Lower lobe of right lung (tissue), 2 donors: ENCODE measurements around the gene OGT. TPM values are rescaled to one million over a fixed set of nuclear protein-coding genes. Genes with fewer than 3 reads are reported as not detected.

ENCODE experiments used
- ATAC-seq, 2 donors: fragments of 200-7000 bp; cut with Tn5 transposase; one replicate each; pipeline ENCODE4 v1.9.1; 2020 to 2022; ENCODE audit warnings: mild to moderate bottlenecking in 2 of 2, moderate library complexity in 2 of 2
- DNase-seq: peaks from one replicate; pipeline ENCODE4 v3.0.0-alpha.2; 2020
- H3K27ac ChIP-seq: fragments of 200-600 bp; one replicate; pipeline ENCODE4 v1.8.0; 2022
- H3K27me3 ChIP-seq: fragments of 200-600 bp; one replicate; pipeline ENCODE4 v1.8.0; 2022; ENCODE audit warnings: low read depth
- H3K36me3 ChIP-seq: fragments of 200-600 bp; one replicate; pipeline ENCODE4 v1.8.0; 2022; ENCODE audit warnings: mild to moderate bottlenecking
- H3K4me1 ChIP-seq: fragments of 200-600 bp; one replicate; pipeline ENCODE4 v1.8.0; 2022
- H3K4me3 ChIP-seq: fragments of 200-600 bp; one replicate; pipeline ENCODE4 v1.8.0; 2022; ENCODE audit warnings: mild to moderate bottlenecking
- H3K9me3 ChIP-seq: fragments of 200-600 bp; one replicate; pipeline ENCODE4 v1.8.0; 2022
- CTCF ChIP-seq: fragments of 200-600 bp; IDR thresholded peaks from one replicate; pipeline ENCODE4 v1.8.0; 2022; ENCODE audit warnings: antibody characterized with exemption, mild to moderate bottlenecking
- intact Hi-C: fragments of 100-400 bp; cut with DNase I; formaldehyde crosslinking; loops from one replicate; pipeline ENCODE4 v1.11.0; 2022
- total RNA-seq: library from RNA; stranded (reverse); fragmentation: NEBNext Ultra II Directional; extraction: Animal tissue kit (Norgen Biotek cat#: 25700); gene quantifications from one replicate; pipeline ENCODE4 v1.2.1, GENCODE V29; 2021
- donor health status: DM: no; HTN: yes; CAD: no; lungs with severe emphysema.

Gene OGT
- total RNA-seq, 1 donor from 2014 or later = 149 TPM

DNA sequence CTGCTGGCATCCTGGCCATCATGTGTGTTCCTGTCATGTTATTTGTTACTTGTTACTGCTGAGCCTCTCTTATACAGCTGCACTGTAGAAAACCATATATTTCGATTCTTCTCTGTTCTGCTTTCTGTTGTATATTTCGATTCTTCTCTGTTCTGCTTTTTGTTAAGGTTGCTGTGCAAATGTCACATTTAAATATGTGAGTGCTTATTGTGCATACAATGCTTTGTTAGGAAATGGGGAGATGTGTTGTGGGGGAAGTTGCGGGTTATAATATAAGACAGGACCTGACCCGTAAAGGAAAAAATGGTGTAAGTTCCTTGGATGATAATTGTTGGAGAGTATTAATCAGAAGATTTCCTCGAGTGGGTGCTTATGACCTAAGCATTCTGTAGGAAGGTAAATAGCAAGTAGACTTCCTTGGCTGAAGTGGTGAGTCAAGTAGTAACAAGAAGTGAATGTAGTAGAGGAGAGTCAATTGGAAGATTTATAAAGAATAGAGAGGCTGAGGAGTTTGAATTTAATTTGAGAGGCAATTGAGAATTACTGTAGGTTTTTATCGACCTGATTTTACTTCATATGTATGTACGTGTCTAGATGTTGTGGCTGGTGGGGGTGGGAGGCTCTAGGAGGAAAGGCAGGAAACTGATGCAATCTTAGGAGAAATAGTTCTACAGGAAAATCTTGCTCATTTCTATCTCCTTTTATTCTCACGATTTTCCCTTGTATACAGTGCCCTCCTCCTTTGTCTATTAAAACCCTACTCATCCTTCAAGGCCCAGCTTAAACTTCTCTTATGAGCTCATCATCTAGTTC is 8.5 kb downstream of the OGT start:
- Histone ChIP-seq H3K4me1 (peaks cover 48% of the 10 kb centered on the region), H3K9me3 (no peaks in the 10 kb centered on the region), H3K27me3 (no peaks in the 10 kb centered on the region), H3K36me3 (peaks cover 45% of the 10 kb centered on the region), H3K4me3 (no peak overlapping the region), H3K27ac (no peak overlapping the region)
- DNase-seq = no peak
- peak; percentile 53 to 57 for ATAC-seq
- intact Hi-C loops = no loop called here
- no peak for TF ChIP-seq CTCF

DNA sequence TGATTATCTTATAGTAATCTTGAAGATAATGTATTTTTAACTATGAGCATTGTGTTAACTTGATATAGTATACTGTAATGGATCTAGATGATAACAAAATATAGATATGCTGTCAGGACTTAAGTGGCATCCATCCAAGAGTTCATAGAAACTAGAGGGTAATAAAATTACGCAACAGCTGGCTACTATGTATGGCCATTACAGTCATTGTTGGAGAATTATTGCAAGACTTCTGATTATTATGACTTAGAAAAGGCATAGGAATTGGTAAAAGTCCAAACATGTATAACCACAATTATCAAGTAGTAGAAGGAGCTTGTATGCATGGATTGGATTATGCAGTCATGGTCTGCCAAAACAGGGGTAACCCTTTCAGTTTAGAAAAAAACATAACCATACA is 9.5 kb downstream of the OGT start:
- no peak for DNase-seq
- no peak overlapping the region for H3K27ac ChIP-seq
- peaks cover 52% of the 10 kb centered on the region for H3K36me3 ChIP-seq
- no peak overlapping the region for H3K4me3 ChIP-seq
- H3K27me3 ChIP-seq = no peaks in the 10 kb centered on the region
- ATAC-seq = no peak
- TF ChIP-seq CTCF = no peak
- H3K4me1 ChIP-seq = peaks cover 48% of the 10 kb centered on the region
- no peaks in the 10 kb centered on the region for H3K9me3 ChIP-seq
- intact Hi-C loops = no loop called here

GRCh38 chrX:71542825-71543224 is 9.9 kb downstream of the OGT start:
- no peak overlapping the region for H3K27ac ChIP-seq
- H3K27me3 ChIP-seq = no peaks in the 10 kb centered on the region
- peaks cover 52% of the 10 kb centered on the region for H3K36me3 ChIP-seq
- no peak for TF ChIP-seq CTCF
- intact Hi-C loops = no loop called here
- H3K4me3 ChIP-seq = no peak overlapping the region
- no peak for ATAC-seq
- H3K4me1 ChIP-seq = peaks cover 48% of the 10 kb centered on the region
- no peak for DNase-seq
- H3K9me3 ChIP-seq = no peaks in the 10 kb centered on the region

DNA sequence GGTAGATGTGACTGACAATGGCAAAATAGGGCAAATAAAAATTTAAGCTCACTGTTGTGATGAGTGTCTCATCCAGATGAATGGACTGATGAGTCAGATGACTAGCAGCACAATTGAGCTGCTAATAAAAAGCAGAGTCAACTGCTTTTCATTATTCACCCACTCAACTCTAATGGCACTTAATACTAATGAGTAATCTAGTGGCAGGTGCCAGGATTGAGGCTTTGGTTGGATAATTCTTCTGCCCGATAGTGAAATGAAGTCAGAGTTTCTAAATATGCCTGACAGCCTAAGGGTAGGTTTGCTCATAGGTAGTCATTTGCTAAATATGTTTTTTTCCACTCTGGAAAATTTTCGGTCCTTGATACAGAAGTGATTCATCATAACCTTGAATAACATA is 10.4 kb downstream of the OGT start:
- TF ChIP-seq CTCF = no peak
- intact Hi-C loops = no loop called here
- H3K4me3 ChIP-seq = no peak overlapping the region
- DNase-seq = no peak
- no peak overlapping the region for H3K27ac ChIP-seq
- no peaks in the 10 kb centered on the region for H3K9me3 ChIP-seq
- H3K4me1 ChIP-seq = peaks cover 44% of the 10 kb centered on the region
- H3K27me3 ChIP-seq = no peaks in the 10 kb centered on the region
- peaks cover 52% of the 10 kb centered on the region for H3K36me3 ChIP-seq
- ATAC-seq = peak; percentile 43 to 70

DNA sequence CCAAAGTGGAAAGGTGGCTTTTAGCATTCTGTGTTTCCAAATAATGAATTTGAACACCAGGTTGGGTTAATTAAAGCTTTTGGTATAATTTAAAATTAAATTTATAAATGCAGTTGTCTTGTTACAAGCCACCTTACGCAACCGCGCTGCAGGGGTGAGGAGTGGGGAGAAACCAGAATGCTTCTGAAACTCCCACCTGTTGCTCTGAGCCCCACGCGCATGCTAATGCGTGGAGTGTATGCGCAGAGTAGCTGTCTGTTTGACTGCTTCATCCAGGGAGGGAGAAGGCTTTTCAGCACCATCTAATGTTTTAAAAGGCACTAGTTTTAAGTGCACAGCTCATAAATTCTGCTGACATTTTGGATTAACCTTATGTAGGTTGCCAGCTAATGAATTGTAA is 12.5 kb downstream of the OGT start:
- DNase-seq (no peak), ATAC-seq (no peak)
- H3K4me1 ChIP-seq = peaks cover 24% of the 10 kb centered on the region
- TF ChIP-seq CTCF = no peak
- no peaks in the 10 kb centered on the region for H3K9me3 ChIP-seq
- intact Hi-C loops = no loop called here
- peaks cover 64% of the 10 kb centered on the region for H3K36me3 ChIP-seq
- no peak overlapping the region for H3K27ac ChIP-seq
- H3K27me3 ChIP-seq = no peaks in the 10 kb centered on the region
- H3K4me3 ChIP-seq = no peak overlapping the region
